Left lobe of liver (tissue), 2 donors: ENCODE measurements around the gene POLA1. TPM values are rescaled to one million over a fixed set of nuclear protein-coding genes. Genes with fewer than 3 reads are reported as not detected.

Experiments
- ATAC-seq: fragments of 200-7000 bp; cut with Tn5 transposase; one replicate; pipeline ENCODE4 v1.9.1; 2020; ENCODE audit warnings: mild to moderate bottlenecking, moderate library complexity
- DNase-seq: peaks from one replicate; pipeline ENCODE4 v3.0.0-alpha.2; 2020; ENCODE audit warnings: low spot score
- total RNA-seq: library from RNA; stranded (reverse); gene quantifications from one replicate; pipeline ENCODE4 v1.2.1, GENCODE V29; 2021
- donor health status: DM: no; HTN: no; CAD: no; lungs with moderate emphysema.
- donor health status: DM: no; HTN: yes; CAD: no.

Gene POLA1
- total RNA-seq, 1 donor from 2014 or later: 3.0 TPM

GRCh38 chrX:24955372-24955930 lies 261.7 kb downstream of the POLA1 start:
- ATAC-seq (no peak), DNase-seq (no peak)

DNA sequence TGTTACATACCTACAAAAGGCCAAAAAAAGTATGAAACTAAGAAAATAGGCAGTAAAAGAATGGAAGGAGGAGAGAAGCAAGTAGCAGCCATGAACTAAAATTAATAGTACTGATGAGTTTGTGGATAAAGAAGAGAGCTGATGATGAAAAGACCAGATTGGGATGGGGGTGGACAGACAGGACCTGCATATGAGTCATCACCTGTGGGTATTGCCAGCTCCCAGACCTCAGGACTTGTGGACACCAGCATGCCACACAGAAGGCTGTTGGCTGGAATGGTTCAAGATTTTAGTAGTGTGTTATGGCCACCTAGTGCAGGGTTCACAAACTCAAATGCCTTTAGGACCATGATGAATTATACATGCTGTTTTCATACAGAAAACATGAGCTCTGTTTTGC lies 263.1 kb downstream of the POLA1 start:
- no peak for ATAC-seq
- no peak for DNase-seq

DNA sequence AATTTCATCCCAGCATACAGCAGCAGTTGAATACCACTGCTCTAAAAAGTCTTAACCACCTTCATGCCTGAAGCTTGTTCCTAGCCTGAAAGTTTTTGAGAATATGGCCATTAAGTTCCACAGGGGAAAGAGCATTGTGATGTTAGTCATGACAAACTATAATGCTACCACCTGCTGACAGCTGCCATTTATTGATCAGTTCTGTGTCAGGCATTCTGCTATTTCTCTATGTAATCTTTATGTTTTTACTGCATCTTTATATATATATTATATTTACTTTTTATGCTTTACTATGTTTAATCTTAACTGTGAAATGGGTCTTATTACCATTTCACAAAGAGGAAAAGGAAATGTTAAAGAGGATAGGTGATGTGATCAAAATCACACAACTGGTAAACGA lies 268.1 kb downstream of the POLA1 start:
- DNase-seq (no peak), ATAC-seq (no peak)

- ATAC-seq (no peak), DNase-seq (no peak)
Observed at GRCh38 chrX:24963823-24964222, 270.1 kb downstream of the POLA1 start.

- ATAC-seq: no peak
- no peak for DNase-seq
Observed at GRCh38 chrX:24965372-24965771, 271.7 kb downstream of the POLA1 start.

DNA sequence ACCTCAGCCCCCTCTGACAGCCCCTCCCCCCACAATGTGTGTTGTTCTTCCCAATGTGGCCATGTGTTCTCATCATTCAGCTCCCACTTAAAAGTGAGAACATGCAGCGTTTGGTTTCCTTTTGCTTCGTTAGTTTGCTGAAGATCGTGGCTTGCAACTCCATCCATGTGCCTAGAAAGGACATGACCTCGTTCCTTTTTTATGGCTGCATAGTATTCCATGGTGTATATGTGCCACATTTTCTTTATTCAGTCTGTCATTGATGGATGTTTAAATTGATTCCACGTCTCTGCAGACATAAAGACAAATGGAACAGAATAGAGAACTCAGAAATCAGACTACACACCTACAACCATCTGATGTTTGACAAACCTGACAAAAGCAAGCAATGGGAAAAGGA lies 276.1 kb downstream of the POLA1 start:
- DNase-seq: no peak
- ATAC-seq: no peak

DNA sequence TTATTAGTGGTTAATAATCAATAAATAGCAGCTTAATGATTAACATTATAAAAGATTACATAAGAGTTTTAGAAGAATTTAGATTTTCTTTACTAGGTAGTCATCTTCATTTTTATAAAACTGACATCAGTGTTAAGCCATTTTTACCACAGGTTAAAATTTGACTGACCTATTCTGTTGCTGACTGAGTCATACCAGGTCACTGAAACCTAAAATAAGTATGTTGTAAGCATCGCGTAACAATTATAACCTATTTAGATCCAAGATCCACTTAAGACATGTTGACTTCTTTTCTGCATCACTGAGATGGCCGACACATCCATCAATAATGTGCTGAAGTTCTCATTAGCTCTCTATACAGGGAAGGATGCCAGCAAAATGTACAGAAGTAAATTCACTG lies 285.4 kb downstream of the POLA1 start:
- ATAC-seq (no peak), DNase-seq (no peak)

DNA sequence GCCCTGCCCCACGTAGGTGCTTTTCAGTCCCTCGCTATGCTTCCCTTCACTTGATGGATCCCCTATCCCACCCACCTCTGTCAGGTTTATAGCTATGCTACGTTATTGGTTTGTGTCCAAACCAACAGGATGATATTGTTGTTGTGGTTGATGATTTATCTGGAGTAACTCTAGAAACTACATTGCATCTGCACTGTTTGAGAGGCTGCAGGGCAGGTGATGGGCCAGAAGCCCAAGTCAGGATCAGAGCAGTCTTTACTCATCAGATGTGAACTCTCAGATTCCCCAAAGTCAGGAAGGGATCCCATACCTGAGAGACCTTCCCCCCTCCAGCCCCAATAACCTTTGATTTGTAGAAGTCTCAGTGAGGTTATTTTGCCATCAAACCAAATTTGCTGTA lies 287.3 kb downstream of the POLA1 start:
- ATAC-seq (no peak), DNase-seq (no peak)

GRCh38 chrX:24982306-24982965 lies 288.7 kb downstream of the POLA1 start:
- DNase-seq (no peak), ATAC-seq (no peak)

DNA sequence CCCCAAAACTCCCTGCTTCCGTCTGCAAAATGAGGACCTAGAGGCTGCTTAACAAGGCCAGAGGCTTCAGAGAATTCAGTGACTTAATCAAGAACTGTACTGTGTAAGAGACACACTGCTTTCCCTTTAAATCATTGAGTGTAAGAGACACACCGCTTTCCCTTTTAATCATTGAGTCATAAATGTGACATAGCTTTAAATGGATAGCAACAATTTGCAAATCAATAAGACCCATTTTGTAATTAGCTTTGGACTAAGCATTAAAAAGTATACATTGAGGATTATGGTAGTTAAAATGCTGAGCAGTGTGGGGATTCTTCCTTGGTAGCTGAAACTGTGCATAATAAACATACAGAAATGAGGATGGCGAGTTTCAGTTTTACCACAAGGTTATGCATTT lies 290.2 kb downstream of the POLA1 start:
- DNase-seq (no peak), ATAC-seq (no peak)

GRCh38 chrX:24985120-24985519 lies 291.4 kb downstream of the POLA1 start:
- ATAC-seq: no peak
- no peak for DNase-seq

GRCh38 chrX:24987731-24988130 lies 294.0 kb downstream of the POLA1 start:
- no peak for DNase-seq
- ATAC-seq: no peak

GRCh38 chrX:24988314-24988713 lies 294.6 kb downstream of the POLA1 start:
- DNase-seq (no peak), ATAC-seq (no peak)

DNA sequence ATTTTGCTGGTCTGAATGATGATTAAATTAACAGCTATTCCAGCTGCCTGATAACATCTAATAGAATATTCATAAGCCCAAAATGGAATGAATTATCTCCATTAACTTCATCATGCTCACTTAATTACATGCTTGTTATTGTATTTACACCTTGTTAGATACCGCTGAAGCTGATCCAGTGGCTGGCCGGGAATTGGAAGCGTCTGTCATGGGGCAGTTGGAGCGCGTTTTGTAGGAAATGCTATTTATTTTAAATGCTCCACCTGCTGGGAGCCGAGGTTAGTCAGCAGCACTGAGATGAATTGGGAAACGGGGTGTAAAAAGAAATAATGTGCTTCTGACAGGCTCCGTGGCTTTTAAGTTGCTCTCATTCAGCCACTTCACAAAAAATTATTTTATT lies 296.8 kb downstream of the POLA1 start:
- no peak for ATAC-seq
- no peak for DNase-seq

GRCh38 chrX:24993879-24994278 lies 300.2 kb downstream of the POLA1 start:
- no peak for ATAC-seq
- no peak for DNase-seq

DNA sequence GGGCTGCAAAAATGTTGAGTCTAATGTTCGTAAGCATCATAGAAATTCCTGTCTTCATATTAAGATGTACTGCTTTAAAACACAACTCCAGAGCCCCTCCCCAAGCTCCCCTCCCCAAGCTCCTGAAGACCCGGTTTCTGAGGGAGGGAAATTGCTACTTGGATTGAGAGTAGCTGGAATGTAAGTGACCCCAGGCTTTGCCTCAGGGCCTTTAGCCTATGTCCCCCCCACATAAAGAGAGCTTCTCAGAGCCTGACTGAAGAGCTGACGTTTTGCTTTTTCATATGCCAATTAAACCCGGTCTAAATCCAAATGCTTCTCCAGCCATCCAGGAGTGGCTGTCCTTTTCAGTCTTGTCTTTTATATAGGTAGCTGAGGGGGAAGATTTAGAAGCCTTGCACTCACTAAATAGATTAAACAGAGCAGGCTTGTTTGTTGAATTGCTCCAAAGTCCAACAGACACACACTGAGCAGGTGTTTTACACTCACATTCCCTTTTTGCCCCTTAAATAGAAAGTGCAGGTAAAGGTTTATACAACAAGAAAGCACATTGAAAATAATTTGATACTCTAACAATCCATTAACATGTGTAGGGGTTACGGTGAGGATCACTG lies 302.5 kb downstream of the POLA1 start:
- peak; percentile 57 for ATAC-seq
- DNase-seq: no peak

- no peak for DNase-seq
- ATAC-seq: no peak
Observed at GRCh38 chrX:24999511-24999910, 305.8 kb downstream of the POLA1 start.

GRCh38 chrX:25001808-25002660 lies 308.3 kb downstream of the POLA1 start:
- DNase-seq (no peak), ATAC-seq (no peak)

DNA sequence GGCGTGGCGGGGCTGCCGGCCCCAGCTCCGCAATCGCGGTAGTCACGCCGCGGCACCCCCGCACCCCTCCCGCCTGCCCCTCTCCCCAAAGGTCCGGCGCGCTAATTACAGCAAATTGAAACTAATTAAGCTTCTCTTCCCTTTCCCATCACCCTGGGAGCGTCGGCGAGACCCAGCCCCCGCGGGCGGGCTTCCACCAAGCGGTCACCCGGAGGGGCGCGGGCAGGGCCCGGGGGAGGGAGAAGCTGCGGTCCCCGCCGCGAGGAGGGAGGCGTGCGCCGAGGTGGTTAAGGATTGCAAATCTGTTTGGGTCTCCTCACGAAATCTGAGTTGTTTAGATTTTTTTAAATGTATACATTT lies 308.9 kb downstream of the POLA1 start:
- ATAC-seq (no peak), DNase-seq (no peak)

- ATAC-seq (no peak), DNase-seq (no peak)
Observed at GRCh38 chrX:25003066-25003849, 309.5 kb downstream of the POLA1 start.

GRCh38 chrX:25004040-25004439 lies 310.3 kb downstream of the POLA1 start:
- no peak for DNase-seq
- ATAC-seq: no peak
